Parathyroid adenoma (tissue), 2 donors: Measurements from ENCODE around the gene TSPAN18.

Experiments
- H2AFZ ChIP-seq: fragments of 300-600 bp; sonication (generic); one replicate; pipeline ENCODE4 v1.7.0; 2017; ENCODE audit warnings: antibody characterized with exemption, mild to moderate bottlenecking
- H3K27ac ChIP-seq: fragments of 300-600 bp; sonication (generic); one replicate; pipeline ENCODE4 v1.7.0; 2017
- H3K27me3 ChIP-seq: fragments of 300-600 bp; sonication (generic); one replicate; pipeline ENCODE4 v1.7.0; 2017; ENCODE audit warnings: low read length; ENCODE audit not compliant: control insufficient read depth, insufficient read depth
- H3K36me3 ChIP-seq: fragments of 300-600 bp; sonication (generic); one replicate; pipeline ENCODE4 v1.7.0; 2017; ENCODE audit warnings: low read length; ENCODE audit not compliant: control insufficient read depth, insufficient read depth
- H3K4me1 ChIP-seq: fragments of 300-600 bp; sonication (generic); one replicate; pipeline ENCODE4 v1.7.0; 2017; ENCODE audit warnings: control low read depth
- H3K4me2 ChIP-seq: fragments of 300-600 bp; sonication (generic); one replicate; pipeline ENCODE4 v1.7.0; 2017; ENCODE audit warnings: low read length
- H3K4me3 ChIP-seq: fragments of 300-600 bp; sonication (generic); one replicate; pipeline ENCODE4 v1.7.0; 2017; ENCODE audit warnings: low read depth, low read length
- H3K79me2 ChIP-seq: fragments of 300-600 bp; sonication (generic); one replicate; pipeline ENCODE4 v1.7.0; 2017; ENCODE audit warnings: control low read depth
- H3K9ac ChIP-seq: fragments of 300-600 bp; sonication (generic); one replicate; pipeline ENCODE4 v1.7.0; 2017; ENCODE audit warnings: mild to moderate bottlenecking
- H3K9me3 ChIP-seq: fragments of 300-600 bp; sonication (generic); one replicate; pipeline ENCODE4 v1.7.0; 2017; ENCODE audit warnings: low read length; ENCODE audit not compliant: control insufficient read depth
- TF ChIP-seq, protein P1 (sequence below): fragments of 300-600 bp; sonication (generic); IDR thresholded peaks from one replicate; pipeline ENCODE4 v1.7.0; 2017; ENCODE audit warnings: antibody characterized with exemption, mild to moderate bottlenecking
- donor health status: primary hyperparathyroidism.

TSPAN18 gene

DNA sequence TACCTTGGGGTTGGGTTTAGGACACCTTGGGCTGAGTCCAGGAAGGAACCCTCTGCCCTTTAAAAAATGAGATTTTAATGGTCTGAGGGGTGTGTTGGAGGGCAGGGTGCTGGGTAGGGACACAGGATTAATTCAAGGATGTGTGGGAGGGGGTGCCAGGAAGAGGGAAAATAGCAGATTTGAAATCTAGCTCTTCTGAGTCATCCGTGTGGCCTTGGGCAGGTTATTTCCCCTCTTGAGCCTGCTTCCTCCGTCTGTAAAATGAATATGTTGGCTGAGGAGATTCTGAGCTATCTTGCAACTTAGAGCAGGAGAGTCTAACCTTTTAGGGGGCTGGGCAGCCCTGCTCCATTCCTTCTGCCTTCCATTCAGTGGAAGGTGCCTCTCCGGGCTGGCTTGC is 3.0 kb downstream of the TSPAN18 start:
- Histone ChIP-seq H3K27ac (no peak overlapping the region), H2AFZ (no peak overlapping the region)

DNA sequence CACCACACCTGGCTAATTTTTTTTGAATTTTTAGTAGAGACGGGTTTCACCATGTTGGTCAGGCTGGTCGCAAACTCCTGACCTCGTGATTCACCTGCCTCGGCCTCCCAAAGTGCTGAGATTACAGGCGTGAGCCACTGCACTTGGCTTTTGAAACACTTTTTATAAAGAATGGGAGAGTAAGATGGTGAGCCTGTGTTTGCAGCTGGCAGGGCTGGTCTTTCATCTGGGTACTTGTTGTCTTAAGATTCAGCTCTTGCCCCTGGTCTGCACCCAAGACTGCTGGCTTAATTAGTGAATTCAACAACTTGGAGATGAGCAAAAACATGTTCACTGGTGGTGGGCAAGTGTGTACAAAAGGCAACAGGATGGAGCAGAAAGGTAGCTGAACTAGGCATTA is 4.0 kb downstream of the TSPAN18 start:
- Histone ChIP-seq H3K9ac (no peak overlapping the region), H3K36me3 (no peaks in the 10 kb centered on the region), H3K4me1 (no peaks in the 10 kb centered on the region), H3K27ac (no peak overlapping the region), H3K27me3 (no peaks in the 10 kb centered on the region), H3K79me2 (no peaks in the 10 kb centered on the region), H3K9me3 (no peaks in the 10 kb centered on the region), H3K4me2 (no peak overlapping the region), H3K4me3 (no peak overlapping the region), H2AFZ (no peak overlapping the region)
- TF ChIP-seq, protein P1, sequence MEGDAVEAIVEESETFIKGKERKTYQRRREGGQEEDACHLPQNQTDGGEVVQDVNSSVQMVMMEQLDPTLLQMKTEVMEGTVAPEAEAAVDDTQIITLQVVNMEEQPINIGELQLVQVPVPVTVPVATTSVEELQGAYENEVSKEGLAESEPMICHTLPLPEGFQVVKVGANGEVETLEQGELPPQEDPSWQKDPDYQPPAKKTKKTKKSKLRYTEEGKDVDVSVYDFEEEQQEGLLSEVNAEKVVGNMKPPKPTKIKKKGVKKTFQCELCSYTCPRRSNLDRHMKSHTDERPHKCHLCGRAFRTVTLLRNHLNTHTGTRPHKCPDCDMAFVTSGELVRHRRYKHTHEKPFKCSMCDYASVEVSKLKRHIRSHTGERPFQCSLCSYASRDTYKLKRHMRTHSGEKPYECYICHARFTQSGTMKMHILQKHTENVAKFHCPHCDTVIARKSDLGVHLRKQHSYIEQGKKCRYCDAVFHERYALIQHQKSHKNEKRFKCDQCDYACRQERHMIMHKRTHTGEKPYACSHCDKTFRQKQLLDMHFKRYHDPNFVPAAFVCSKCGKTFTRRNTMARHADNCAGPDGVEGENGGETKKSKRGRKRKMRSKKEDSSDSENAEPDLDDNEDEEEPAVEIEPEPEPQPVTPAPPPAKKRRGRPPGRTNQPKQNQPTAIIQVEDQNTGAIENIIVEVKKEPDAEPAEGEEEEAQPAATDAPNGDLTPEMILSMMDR: no peak

More for the DNA sequence above, 3.0 kb downstream of the TSPAN18 start:
- Histone ChIP-seq H3K27me3 (no peaks in the 10 kb centered on the region), H3K9me3 (no peaks in the 10 kb centered on the region), H3K4me1 (no peaks in the 10 kb centered on the region), H3K79me2 (no peaks in the 10 kb centered on the region), H3K4me2 (no peak overlapping the region), H3K4me3 (no peak overlapping the region), H3K9ac (no peak overlapping the region), H3K36me3 (no peaks in the 10 kb centered on the region)
- TF ChIP-seq, protein P1: no peak

DNA sequence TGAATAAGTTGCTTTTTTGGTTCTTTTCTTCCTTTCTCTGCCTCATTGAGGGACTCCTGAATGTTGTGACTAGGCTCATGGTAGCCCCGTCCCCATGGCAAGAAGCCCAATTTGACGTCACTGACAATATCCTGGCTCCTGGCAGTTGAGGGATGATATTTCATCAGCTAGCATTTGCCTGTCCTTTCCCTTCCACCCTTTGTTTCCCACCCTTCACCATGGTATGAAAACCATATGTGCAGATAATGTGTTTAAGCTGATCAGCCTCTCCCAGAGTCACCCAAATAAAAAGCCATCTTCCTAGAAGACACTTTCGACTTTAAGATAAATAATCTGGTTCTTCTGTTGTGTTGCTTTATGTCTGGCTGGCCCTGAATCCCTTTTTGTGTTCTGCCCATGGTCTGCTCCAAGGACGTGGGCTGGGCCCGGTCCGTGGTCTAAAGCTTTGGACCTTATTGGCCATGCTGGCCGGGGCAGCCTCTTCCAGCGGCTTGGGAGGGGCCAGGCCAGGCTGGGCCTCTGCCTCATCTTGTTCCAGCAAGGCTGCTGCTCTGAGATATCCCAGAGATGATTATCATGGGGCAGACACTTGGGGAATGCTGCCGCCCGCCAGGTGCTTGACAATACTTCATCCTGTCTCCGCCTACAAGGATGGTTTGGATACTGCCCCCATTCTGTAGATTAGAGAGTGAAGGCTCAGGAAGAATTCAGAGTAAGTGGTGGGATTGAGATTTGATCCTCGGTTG is 5.1 kb downstream of the TSPAN18 start:
- H3K27ac ChIP-seq: no peak overlapping the region
- no peak overlapping the region for H3K4me3 ChIP-seq
- H3K9ac ChIP-seq: no peak overlapping the region
- H2AFZ ChIP-seq: no peak overlapping the region
- no peaks in the 10 kb centered on the region for H3K4me1 ChIP-seq
- H3K36me3 ChIP-seq: no peaks in the 10 kb centered on the region
- no peaks in the 10 kb centered on the region for H3K9me3 ChIP-seq
- TF ChIP-seq, protein P1: no peak
- H3K27me3 ChIP-seq: no peaks in the 10 kb centered on the region
- no peaks in the 10 kb centered on the region for H3K79me2 ChIP-seq
- no peak overlapping the region for H3K4me2 ChIP-seq

DNA sequence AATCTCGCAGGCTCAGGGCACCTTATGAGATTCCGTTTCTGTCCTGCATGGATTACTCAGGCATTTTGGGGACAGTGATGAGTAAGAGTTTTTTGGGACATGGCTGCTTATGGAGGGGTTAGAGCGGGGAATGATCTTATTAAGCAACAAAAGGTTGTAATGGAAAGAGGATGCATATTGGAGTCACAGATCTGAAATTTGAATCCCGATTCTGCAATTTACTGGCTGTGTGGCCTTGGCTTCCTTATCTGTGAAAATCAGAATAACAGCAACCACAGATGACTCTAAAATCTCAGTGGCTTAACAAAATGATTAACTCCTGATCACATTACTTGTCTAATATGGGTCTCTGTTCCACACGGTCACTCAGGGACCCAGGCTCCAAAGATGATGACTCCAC is 5.8 kb downstream of the TSPAN18 start:
- no peak overlapping the region for H2AFZ ChIP-seq
- H3K27me3 ChIP-seq: no peaks in the 10 kb centered on the region
- no peak overlapping the region for H3K9ac ChIP-seq
- H3K4me3 ChIP-seq: no peak overlapping the region
- no peaks in the 10 kb centered on the region for H3K9me3 ChIP-seq
- no peak overlapping the region for H3K27ac ChIP-seq
- H3K4me1 ChIP-seq: no peaks in the 10 kb centered on the region
- TF ChIP-seq, protein P1: no peak
- H3K4me2 ChIP-seq: no peak overlapping the region
- H3K36me3 ChIP-seq: no peaks in the 10 kb centered on the region
- H3K79me2 ChIP-seq: no peaks in the 10 kb centered on the region

DNA sequence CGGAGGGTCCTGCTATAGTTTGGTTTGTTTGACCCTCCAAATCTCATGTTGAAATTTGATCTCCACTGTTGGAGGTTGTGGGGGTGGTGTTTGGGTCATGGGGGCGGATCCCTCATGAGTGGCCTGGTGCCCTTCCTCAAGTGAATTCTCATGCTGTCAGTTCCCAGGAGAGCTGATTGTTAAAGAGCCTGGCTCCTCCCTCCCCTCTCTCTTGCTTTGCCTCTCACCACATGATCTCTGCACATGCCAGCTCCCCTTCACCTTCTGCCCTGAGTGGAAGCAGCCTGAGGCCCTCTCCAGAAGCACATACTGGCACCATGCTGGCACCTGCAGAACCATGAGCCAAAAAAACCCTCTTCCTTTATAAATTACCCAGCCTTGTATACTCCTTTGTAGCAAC is 7.1 kb downstream of the TSPAN18 start:
- TF ChIP-seq, protein P1: no peak
- Histone ChIP-seq H3K36me3 (no peaks in the 10 kb centered on the region), H2AFZ (no peak overlapping the region), H3K9ac (no peak overlapping the region), H3K79me2 (no peaks in the 10 kb centered on the region), H3K4me2 (no peak overlapping the region), H3K4me1 (no peaks in the 10 kb centered on the region), H3K4me3 (no peak overlapping the region), H3K27ac (no peak overlapping the region), H3K9me3 (no peaks in the 10 kb centered on the region), H3K27me3 (no peaks in the 10 kb centered on the region)
